Fibroblast of skin of right biceps (primary cell): ENCODE results near the gene KRTAP10-10.
"Not testable (repeated sequence)": the region's sequence is repeated elsewhere in the genome, so short reads cannot be mapped to it uniquely, and the experiment has no call there.

Experiments
- DNase-seq: peaks from one replicate; pipeline ENCODE4 v3.0.0-alpha.2; 2013

Gene KRTAP10-10

GRCh38 chr21:44653656-44654575 lies 16.8 kb downstream of the KRTAP10-10 start:
- no peak for DNase-seq

- no peak for DNase-seq
Observed at GRCh38 chr21:44654576-44655175, 17.5 kb downstream of the KRTAP10-10 start, which contains the start of gene KRTAP12-4. TSS of gene KRTAP12-4 (minus strand) at chr21:44654659. CDS start at chr21:44654614, 45 bp downstream.

GRCh38 chr21:44656868-44657267 lies 19.7 kb downstream of the KRTAP10-10 start:
- DNase-seq = no peak

GRCh38 chr21:44657635-44658540 lies 20.7 kb downstream of the KRTAP10-10 start, which contains the start of gene KRTAP12-3:
TSS of gene KRTAP12-3 (plus strand) at chr21:44657932. CDS start at chr21:44657980, 48 bp downstream.
- no peak for DNase-seq

- DNase-seq = no peak
Observed at GRCh38 chr21:44658541-44658910, 21.4 kb downstream of the KRTAP10-10 start.

- no peak for DNase-seq
Observed at GRCh38 chr21:44658913-44659595, 21.9 kb downstream of the KRTAP10-10 start.

GRCh38 chr21:44661567-44661966 lies 24.4 kb downstream of the KRTAP10-10 start:
- DNase-seq = not testable (repeated sequence)

- DNase-seq = no peak
Observed at GRCh38 chr21:44664691-44665090, 27.5 kb downstream of the KRTAP10-10 start.

- no peak for DNase-seq
Observed at GRCh38 chr21:44666401-44667320, 29.5 kb downstream of the KRTAP10-10 start, which contains the start of gene KRTAP12-2. TSS of gene KRTAP12-2 (minus strand) at chr21:44666927. CDS start at chr21:44666886, 41 bp downstream.

GRCh38 chr21:44667612-44668011 lies 30.5 kb downstream of the KRTAP10-10 start:
- DNase-seq = no peak

- DNase-seq = no peak
Observed at GRCh38 chr21:44670642-44671432, 33.7 kb downstream of the KRTAP10-10 start.

- no peak for DNase-seq
Observed at GRCh38 chr21:44671911-44672310, 34.8 kb downstream of the KRTAP10-10 start.

GRCh38 chr21:44677881-44678280 lies 40.7 kb downstream of the KRTAP10-10 start:
- DNase-seq = no peak

- DNase-seq = no peak
Observed at GRCh38 chr21:44681152-44681551, 44.0 kb downstream of the KRTAP10-10 start.

GRCh38 chr21:44681861-44682579 lies 44.9 kb downstream of the KRTAP10-10 start, which contains the start of gene KRTAP12-1:
TSS of gene KRTAP12-1 (minus strand) at chr21:44682163. CDS start at chr21:44682123, 40 bp downstream.
- no peak for DNase-seq

GRCh38 chr21:44682580-44683151 lies 45.5 kb downstream of the KRTAP10-10 start:
- DNase-seq = no peak

- no peak for DNase-seq
Observed at GRCh38 chr21:44684077-44684476, 46.9 kb downstream of the KRTAP10-10 start.

GRCh38 chr21:44684483-44684882 lies 47.3 kb downstream of the KRTAP10-10 start:
- no peak for DNase-seq

GRCh38 chr21:44685050-44685449 lies 47.9 kb downstream of the KRTAP10-10 start:
- DNase-seq = not testable (repeated sequence)
